Brain microvascular endothelial cell (primary cell): Measurements from ENCODE around the gene ADAM12.

ENCODE experiments used
- DNase-seq: peaks from one replicate; pipeline ENCODE4 v3.0.0-alpha.2; 2020
- H3K27ac ChIP-seq: fragments of 250-450 bp; sonication (Bioruptor Pico); 2 replicates; pipeline ENCODE4 v1.5.1; 2020; ENCODE audit warnings: mild to moderate bottlenecking, moderate library complexity
- H3K27me3 ChIP-seq: fragments of 250-450 bp; sonication (Bioruptor Pico); replicated peaks from 2 replicates; pipeline ENCODE4 v1.5.1; 2020; ENCODE audit warnings: mild to moderate bottlenecking
- H3K36me3 ChIP-seq: fragments of 250-450 bp; sonication (Bioruptor Pico); replicated peaks from 2 replicates; pipeline ENCODE4 v1.5.1; 2020; ENCODE audit warnings: mild to moderate bottlenecking
- H3K4me3 ChIP-seq: 2 replicates; pipeline ENCODE4 v1.5.1; 2011; ENCODE audit warnings: low read depth, mild to moderate bottlenecking, control low read depth, low read length, moderate library complexity
- in situ Hi-C: cut with HindIII; loops from 2 replicates; pipeline ENCODE4 v1.10.0; 2017; ENCODE audit warnings: low sequenced_read_pairs, low pct_ligation_motif_present
- TF ChIP-seq, protein P1 (sequence below): IDR thresholded peaks from 2 replicates; pipeline ENCODE4 v1.5.1; 2011; ENCODE audit warnings: low read depth, mild to moderate bottlenecking, moderate library complexity, low read length, control low read depth, inconsistent platforms; ENCODE audit errors: missing control alignments

ADAM12 gene

DNA sequence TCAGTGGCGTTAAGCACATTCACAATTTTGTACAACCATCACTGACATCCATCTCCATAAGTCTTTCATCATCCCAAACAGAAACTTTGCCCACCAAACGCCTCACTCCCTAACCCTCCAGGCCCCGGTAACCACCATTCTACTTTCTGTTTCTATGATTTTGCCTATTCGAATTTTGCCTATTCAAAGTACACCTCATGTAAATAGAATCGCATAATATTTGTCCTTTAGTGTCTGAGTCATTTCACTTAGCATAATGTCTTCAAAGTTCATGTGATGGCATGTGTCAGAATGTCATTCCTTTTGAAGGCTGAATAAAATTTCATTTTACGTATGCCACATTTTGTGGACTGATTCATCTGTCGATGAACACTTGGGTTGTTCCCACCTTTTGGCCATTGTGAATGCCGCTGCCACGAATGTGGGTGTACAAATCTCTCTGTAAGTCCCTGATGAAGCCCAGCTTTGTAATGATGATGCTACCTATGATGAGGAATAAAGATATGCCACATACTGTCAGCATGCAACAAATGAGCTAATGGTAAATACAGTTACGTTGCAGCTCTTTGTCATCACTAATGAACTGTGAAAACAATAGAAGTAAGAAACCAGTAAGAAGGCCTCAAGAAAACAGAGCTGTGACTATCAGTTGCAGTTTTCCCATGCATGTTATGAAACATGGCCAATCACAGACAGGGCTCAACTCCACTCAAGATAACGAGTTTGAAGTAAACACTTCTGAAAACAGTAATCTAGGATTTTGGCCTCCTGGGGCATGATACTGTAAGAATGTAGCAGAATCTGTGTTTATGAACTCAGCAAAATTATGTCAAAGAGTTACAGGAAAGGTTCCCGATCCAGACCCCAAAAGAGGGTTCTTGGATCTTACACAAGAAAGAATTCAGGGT, 120.0 kb downstream of the ADAM12 start:
- TF ChIP-seq, protein P1, sequence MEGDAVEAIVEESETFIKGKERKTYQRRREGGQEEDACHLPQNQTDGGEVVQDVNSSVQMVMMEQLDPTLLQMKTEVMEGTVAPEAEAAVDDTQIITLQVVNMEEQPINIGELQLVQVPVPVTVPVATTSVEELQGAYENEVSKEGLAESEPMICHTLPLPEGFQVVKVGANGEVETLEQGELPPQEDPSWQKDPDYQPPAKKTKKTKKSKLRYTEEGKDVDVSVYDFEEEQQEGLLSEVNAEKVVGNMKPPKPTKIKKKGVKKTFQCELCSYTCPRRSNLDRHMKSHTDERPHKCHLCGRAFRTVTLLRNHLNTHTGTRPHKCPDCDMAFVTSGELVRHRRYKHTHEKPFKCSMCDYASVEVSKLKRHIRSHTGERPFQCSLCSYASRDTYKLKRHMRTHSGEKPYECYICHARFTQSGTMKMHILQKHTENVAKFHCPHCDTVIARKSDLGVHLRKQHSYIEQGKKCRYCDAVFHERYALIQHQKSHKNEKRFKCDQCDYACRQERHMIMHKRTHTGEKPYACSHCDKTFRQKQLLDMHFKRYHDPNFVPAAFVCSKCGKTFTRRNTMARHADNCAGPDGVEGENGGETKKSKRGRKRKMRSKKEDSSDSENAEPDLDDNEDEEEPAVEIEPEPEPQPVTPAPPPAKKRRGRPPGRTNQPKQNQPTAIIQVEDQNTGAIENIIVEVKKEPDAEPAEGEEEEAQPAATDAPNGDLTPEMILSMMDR = no peak
- in situ Hi-C loops = no loop called here
- Histone ChIP-seq H3K27me3 (no peaks in the 10 kb centered on the region), H3K36me3 (no peaks in the 10 kb centered on the region), H3K4me3 (no peak overlapping the region), H3K27ac (no peak overlapping the region)
- no peak for DNase-seq

DNA sequence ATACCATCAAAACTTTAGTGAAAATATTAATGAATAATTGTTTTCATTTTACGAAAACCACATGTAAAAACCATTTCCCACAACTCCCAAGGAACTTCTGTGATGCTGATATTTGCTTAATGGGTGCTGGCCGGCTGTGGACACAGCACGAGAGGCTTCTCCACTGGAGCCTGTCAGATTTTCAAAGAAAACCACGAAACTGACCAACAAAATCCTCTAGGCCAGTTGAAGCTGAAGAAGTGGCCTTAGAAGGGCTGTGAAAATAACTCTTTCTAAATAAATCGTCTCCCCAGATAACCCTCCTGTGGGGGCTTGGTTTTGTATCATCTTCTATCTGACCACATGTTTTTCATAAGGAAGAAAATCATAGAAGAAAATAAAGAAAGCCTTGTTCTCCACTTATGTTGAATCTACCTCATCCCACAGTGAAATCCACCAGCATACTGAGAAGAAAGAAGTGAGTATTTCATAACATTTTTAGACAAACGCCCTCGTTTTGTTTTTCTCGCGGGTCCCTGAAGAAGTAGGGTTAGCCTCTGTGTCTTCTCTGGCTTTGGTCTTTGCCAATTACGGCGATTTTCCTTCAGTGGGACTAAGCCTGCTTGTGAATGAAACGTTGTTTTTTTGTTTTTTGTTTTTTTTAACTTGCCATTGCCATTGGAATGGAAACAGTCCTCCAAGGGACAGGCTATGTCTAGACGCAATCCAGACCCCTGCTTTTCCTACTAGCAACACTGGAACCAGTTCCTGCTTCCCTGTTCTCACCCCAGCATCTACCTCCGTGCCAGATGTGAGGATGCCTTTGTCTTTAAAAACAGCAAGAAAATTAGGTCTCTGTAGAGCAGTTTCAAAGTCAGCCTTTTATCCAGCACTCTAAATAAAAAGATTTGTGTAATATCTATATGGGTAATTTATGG, 123.9 kb downstream of the ADAM12 start:
- Histone ChIP-seq H3K27me3 (no peaks in the 10 kb centered on the region), H3K27ac (no peak overlapping the region), H3K4me3 (no peak overlapping the region), H3K36me3 (no peaks in the 10 kb centered on the region)
- DNase-seq = no peak
- in situ Hi-C loops = no loop called here
- TF ChIP-seq, protein P1 = no peak

GRCh38 chr10:126263006-126263676, 125.1 kb downstream of the ADAM12 start:
- Histone ChIP-seq H3K36me3 (no peaks in the 10 kb centered on the region), H3K27ac (no peak overlapping the region), H3K4me3 (no peak overlapping the region), H3K27me3 (no peaks in the 10 kb centered on the region)
- in situ Hi-C loops = no loop called here
- DNase-seq = no peak
- TF ChIP-seq, protein P1 = no peak

DNA sequence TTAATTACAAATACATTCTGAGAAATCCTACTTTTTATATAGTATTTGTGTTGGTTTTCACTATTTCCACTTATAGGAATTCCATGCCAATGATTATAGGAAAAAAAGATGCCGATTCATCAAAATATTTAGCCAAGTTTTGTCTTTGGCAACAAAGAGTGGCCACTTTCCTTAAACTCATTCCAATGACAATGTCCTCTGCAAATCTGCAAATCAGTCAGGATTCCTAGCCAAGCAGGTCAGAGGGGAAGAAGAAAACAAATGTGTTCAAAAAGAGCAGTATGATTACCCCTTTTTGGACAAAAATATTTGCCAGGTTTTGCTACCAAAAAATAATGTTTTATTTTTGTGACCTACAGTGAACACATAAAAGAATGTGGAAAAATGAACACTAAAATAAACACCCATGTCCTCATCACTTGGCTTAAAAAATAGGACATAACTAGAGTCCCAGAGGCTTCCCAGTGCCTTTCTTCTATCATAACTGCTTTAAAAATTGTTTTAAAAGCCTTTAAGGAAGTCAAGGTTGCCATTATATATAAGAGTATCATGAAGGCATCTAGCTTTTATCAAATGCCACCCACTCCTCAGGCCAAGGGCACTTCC, 125.9 kb downstream of the ADAM12 start:
- no peak overlapping the region for H3K4me3 ChIP-seq
- DNase-seq = no peak
- in situ Hi-C loops = no loop called here
- H3K27me3 ChIP-seq = no peaks in the 10 kb centered on the region
- no peak overlapping the region for H3K27ac ChIP-seq
- TF ChIP-seq, protein P1 = no peak
- no peaks in the 10 kb centered on the region for H3K36me3 ChIP-seq

DNA sequence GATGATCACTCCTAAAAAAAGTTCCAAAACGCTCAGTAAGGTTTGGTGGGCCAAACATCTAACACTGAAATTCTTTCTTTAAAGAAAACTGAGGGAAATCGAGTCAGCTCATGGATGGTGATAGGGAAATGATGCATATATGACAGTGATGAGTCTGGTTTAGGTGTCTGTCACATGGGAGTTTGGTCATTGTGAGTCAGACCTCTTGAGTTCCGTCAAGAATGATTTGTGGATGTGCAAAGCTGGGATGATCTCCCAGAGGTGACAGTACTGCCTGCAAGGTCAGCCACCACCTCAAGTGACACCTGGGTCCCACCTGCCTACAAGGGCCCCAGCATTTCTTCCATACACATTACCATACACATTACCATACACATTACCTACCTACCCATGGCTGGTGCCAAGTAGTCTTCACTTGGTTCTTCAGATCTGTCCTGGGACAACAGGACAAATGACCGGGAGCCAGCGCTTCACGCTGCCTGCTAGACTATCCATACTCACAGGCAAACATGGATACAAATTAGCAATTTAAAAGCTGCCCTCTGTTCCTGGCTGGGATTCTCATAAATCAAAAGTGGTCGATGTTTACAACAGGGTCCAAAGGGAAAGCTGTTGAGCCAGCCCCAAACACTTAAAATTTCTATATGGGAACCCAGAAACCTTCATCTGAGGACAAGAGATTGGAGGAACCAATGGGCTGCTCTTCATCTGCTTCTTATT, 128.4 kb downstream of the ADAM12 start:
- in situ Hi-C loops = no loop called here
- no peak for DNase-seq
- TF ChIP-seq, protein P1 = no peak
- H3K36me3 ChIP-seq = no peaks in the 10 kb centered on the region
- no peak overlapping the region for H3K4me3 ChIP-seq
- no peaks in the 10 kb centered on the region for H3K27me3 ChIP-seq
- no peak overlapping the region for H3K27ac ChIP-seq
